Hematopoietic multipotent progenitor cell treated with erythropoietin and hydrocortisone succinate and interleukin-3 and kit ligand, for 15 days (in vitro differentiated cells): Measurements from ENCODE around the gene MAPKAPK5.
"Not testable (repeated sequence)": the region's sequence is repeated elsewhere in the genome, so short reads cannot be mapped to it uniquely, and the experiment has no call there.

Experiments used
- DNase-seq: peaks from one replicate; pipeline ENCODE4 v3.0.0-alpha.2; 2015; ENCODE audit warnings: low spot score

The MAPKAPK5 gene

DNA sequence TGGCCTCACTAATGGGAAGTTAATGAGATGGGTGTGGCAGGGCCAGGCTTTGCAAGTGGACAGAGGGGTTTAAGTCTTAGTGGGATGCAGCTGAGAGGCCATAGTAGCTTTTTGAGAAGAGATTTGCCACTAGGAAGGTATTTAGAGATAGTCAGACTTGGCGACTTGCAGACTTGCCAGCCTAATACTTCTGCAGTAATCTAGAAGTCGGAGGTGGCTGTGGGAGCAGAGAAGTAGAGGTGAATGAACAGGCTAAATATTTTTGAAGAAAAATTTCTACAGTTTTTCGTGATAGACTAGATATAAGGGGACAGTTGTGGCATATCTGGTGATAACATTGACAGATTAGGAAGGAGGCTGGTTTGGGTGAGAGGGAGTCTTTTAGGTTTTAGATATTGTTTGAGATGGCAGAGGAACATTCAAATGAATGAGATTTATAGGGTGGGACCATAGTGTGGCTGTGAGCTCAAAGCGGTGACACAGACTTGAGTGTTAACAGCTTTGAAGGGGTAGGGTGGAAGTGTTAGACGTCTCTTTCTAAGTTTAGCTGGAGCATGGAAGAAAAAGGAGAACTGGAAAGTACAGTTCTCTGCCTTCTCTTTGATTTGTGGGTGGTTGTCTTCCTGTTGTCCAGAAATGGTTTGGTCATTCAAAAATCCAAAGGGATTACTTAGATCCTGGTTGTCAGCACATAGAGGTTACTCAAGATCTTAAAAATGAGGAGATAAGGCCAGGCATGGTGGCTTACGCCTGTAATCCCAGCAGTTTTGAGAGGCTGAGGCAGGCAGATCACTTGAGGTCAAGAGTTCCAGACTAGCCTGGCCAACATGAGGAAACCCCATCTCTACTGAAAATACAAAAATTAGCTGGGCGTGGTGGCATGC lies 44.9 kb downstream of the MAPKAPK5 start:
- no peak for DNase-seq

- DNase-seq = no peak
Observed at GRCh38 chr12:111887926-111888745, 46.1 kb downstream of the MAPKAPK5 start.

DNA sequence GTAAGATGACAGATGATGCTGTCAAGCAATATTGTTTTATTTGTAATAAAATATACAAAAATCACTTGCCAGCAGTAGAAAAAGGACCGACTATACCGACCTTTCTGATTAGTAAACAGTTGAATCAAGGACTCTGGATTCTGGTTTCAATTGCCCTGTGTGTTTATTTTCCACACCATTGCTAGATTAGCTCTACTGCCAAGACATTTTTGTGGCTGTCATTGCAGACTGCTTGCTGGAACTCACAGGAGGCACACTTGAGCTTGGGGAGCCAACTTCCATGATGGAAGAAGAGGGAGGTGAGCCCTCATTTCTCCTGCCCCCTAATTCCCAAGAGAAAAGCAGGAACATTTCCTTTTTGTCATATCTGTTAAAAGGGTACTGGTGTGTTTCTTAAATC lies 51.3 kb downstream of the MAPKAPK5 start:
- no peak for DNase-seq

DNA sequence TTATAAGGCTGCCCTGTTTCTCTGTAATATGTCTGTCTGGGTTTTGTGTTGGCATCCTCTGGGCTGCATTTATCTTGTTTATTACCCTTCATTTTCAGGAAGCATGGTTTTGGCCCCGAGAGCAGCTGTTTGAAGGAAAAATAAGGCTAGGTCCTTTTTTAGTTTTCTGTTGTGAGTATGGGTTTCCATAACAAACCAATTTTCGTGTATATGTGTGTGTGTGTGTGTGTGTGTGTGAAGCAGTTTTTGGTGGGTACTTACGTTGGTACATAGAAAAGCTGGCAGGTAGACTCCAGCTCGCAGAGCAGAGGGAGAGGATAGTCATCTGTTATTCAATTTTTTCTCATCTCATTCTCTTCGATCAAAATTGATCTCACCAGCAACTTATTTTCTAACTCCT lies 52.5 kb downstream of the MAPKAPK5 start:
- no peak for DNase-seq

GRCh38 chr12:111901182-111901581 lies 59.2 kb downstream of the MAPKAPK5 start:
- no peak for DNase-seq

DNA sequence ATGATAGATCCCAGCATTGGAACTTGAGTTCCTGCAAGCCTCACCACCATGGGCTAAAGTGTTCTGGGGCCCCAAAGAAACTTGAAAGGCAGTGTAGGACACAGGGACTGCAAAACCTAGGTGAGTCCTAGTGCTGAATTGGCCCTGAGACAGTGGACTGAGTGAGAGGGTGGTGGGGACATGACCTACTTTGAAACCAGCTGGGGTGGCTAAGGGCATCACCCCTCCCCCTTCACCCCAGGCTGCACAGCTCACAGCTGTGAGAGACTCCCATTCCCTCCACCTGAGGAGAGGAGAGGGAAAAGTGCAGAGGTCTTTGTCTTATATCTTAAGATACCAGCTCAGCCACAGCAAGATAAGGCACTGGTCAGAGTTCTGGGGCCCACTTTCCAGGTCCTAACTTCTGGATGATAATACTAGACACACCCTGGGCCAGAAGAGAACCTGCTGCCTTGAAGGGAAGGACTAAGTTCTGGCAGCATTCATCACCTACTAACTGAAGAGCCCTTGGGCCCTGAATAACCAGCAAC lies 62.5 kb downstream of the MAPKAPK5 start:
- DNase-seq = no peak

- no peak for DNase-seq
Observed at GRCh38 chr12:111905502-111905901, 63.5 kb downstream of the MAPKAPK5 start.

GRCh38 chr12:111907740-111908139 lies 65.7 kb downstream of the MAPKAPK5 start:
- no peak for DNase-seq

DNA sequence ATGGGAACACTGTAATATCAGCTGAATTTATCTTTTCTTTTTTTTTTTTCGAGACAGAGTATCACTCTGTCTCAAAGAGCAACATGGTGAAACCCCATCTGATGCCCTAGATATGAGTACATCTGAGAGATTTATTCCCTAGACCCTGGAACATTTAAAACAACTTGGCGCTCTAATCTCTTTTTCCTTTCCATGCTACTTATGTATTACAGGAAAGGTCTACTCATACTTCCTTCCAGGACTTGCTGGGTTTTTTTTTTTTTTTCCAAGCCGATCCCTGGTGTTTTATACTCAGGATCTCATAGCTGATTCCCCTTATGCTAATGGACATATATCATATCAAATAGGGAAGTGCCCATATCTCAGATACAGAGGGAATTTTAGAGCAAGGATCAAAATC lies 83.1 kb downstream of the MAPKAPK5 start:
- DNase-seq = no peak

DNA sequence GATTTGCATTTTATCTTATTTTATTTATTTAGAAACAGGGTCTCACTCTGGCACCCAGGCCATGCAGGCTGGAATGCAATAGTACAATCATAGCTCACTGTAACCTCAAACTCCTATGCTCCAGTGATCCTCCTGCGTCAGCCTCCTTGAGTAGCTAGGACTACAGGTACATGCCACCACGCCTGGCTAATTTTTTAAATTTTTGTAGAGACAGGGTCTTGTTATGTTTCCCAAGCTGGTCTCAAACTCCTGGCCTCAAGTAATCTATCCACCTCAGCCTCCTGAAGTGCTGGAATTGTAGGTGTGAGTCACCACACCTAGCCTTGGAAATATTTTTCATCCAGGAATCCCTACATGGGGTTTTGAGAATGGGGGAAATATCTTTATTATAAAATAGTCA lies 84.6 kb downstream of the MAPKAPK5 start:
- no peak for DNase-seq

- no peak for DNase-seq
Observed at GRCh38 chr12:111927346-111927745, 85.3 kb downstream of the MAPKAPK5 start.

GRCh38 chr12:111932241-111932640 lies 90.2 kb downstream of the MAPKAPK5 start:
- no peak for DNase-seq

DNA sequence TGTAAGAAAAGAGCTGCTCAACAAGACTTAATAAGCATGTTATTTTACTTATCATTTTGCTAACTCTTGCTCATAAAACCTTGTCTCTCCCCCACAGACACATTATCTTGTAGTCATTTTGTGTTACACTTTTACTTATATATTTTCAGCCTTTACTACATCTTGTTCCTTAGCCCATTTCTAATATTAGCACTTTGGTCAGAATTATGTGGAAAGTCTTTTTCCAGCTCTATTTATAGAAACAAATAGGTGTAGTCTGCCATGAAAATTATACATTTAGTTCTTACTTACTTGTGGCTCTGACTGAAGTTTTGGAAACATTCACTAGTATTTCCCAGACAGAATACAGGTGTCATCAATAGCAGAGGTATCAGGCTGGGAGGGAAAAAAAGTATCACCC lies 94.8 kb downstream of the MAPKAPK5 start:
- DNase-seq = no peak

GRCh38 chr12:111937429-111937828 lies 95.4 kb downstream of the MAPKAPK5 start:
- DNase-seq = no peak

GRCh38 chr12:111942557-111942956 lies 100.5 kb downstream of the MAPKAPK5 start:
- no peak for DNase-seq

DNA sequence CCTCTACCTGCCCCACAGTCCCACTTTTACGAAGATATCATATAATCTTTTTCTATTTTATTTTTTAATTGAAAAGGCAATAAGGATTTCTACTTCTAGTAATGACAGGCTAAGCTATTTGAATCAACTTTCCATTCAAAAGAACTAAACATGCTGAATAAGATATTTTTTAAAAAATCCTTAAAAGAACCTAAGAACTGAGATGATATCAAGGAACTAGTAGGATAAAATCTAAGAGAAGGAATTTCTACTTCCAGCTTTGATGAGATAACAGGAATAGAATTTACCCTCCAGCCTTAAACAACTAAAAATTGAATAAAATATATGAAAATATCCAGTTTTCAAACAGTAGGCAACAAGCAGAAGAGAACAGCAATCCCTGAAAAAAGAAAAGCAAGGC lies 101.9 kb downstream of the MAPKAPK5 start:
- DNase-seq = no peak

GRCh38 chr12:111950961-111951676 lies 109.1 kb downstream of the MAPKAPK5 start:
- not testable (repeated sequence) for DNase-seq
